AG09319 (cell line): ENCODE measurements around the gene TLE3.

Experiments used
- DNase-seq: peaks from one replicate; pipeline ENCODE4 v3.0.0-alpha.2; 2010; ENCODE audit warnings: low read depth; ENCODE audit errors: extremely low read depth
- CTCF ChIP-seq: IDR thresholded peaks from 2 replicates; pipeline ENCODE4 v1.5.1; 2011; ENCODE audit warnings: low read depth, mild to moderate bottlenecking, inconsistent platforms, low read length, moderate library complexity

The TLE3 gene

GRCh38 chr15:70097063-70097320, 725 bp downstream of the TLE3 start:
- no peak for TF ChIP-seq CTCF
- DNase-seq = no peak

GRCh38 chr15:70096215-70097062, 1.3 kb downstream of the TLE3 start:
- DNase-seq = no peak

GRCh38 chr15:70095408-70096214, 2.1 kb downstream of the TLE3 start:
- DNase-seq = no peak
- no peak for TF ChIP-seq CTCF

More at GRCh38 chr15:70096215-70097062, 1.3 kb downstream of the TLE3 start:
- no peak; the same call in 1 of the 2 replicates for TF ChIP-seq CTCF

GRCh38 chr15:70094690-70095311, 2.9 kb downstream of the TLE3 start:
- no peak for DNase-seq
- TF ChIP-seq CTCF = no peak

GRCh38 chr15:70093481-70094319, 4.0 kb downstream of the TLE3 start:
- no peak for DNase-seq
- TF ChIP-seq CTCF = no peak

GRCh38 chr15:70093070-70093469, 4.6 kb downstream of the TLE3 start:
- no peak for TF ChIP-seq CTCF
- no peak for DNase-seq
